Panc1 (cell line): ENCODE measurements around the gene SUFU.

Experiments used
- POLR2AphosphoS5 ChIP-seq: IDR thresholded peaks from 2 replicates; pipeline ENCODE4 v1.6.1; 2012; ENCODE audit warnings: mild to moderate bottlenecking, low read depth, low read length, moderate library complexity
- TCF7L2 ChIP-seq: IDR thresholded peaks from 2 replicates; pipeline ENCODE4 v1.6.1; 2011; ENCODE audit warnings: mild to moderate bottlenecking, low read depth, low read length, inconsistent platforms
- TF ChIP-seq, protein P1 (sequence below): fragments of 450-650 bp; IDR thresholded peaks from 2 replicates; pipeline ENCODE4 v1.5.1; 2017; ENCODE audit warnings: mild to moderate bottlenecking

DNA sequence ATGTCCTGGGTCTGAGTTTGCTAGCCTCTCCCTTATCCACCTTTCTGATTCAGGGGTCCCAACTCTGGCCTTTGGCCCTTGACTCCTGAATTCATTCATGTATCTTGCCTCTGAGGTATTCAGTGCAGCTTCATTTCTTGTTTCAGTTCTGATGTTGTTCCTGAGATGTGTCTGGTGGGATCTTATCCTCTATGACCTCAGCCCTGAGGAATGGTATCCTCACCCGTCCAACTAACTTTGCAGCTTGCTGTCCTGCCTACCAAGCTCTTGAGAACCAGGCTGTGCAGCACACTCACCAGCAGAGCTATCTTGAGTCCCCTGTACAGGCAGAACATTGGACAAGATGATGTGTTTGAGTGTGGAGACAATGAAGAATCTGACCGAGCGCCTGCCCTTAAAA, 13.8 kb downstream of the SUFU start:
- TF ChIP-seq POLR2AphosphoS5 (no peak), TCF7L2 (no peak)
- TF ChIP-seq, protein P1, sequence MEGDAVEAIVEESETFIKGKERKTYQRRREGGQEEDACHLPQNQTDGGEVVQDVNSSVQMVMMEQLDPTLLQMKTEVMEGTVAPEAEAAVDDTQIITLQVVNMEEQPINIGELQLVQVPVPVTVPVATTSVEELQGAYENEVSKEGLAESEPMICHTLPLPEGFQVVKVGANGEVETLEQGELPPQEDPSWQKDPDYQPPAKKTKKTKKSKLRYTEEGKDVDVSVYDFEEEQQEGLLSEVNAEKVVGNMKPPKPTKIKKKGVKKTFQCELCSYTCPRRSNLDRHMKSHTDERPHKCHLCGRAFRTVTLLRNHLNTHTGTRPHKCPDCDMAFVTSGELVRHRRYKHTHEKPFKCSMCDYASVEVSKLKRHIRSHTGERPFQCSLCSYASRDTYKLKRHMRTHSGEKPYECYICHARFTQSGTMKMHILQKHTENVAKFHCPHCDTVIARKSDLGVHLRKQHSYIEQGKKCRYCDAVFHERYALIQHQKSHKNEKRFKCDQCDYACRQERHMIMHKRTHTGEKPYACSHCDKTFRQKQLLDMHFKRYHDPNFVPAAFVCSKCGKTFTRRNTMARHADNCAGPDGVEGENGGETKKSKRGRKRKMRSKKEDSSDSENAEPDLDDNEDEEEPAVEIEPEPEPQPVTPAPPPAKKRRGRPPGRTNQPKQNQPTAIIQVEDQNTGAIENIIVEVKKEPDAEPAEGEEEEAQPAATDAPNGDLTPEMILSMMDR: no peak
